ENCODE data around the gene FCF1.

- no peak for TF ChIP-seq MAZ (IDR thresholded peaks at IDR 0.05; ENCODE audit: borderline replicate concordance, low read depth, low read length)
- TF ChIP-seq BHLHE40 (IDR thresholded peaks at IDR 0.05; ENCODE audit: low read depth, low read length): no peak
- TF ChIP-seq CTCF (conservative IDR thresholded peaks at IDR 0.05; ENCODE audit: low read depth, low read length): no peak
- no peak for TF ChIP-seq POLR2A (IDR thresholded peaks at IDR 0.05; ENCODE audit: low read depth, low read length)
- no peak for TF ChIP-seq RCOR1 (IDR thresholded peaks at IDR 0.05; ENCODE audit: insufficient replicate concordance, low read length)
- no peak for TF ChIP-seq MXI1 (IDR thresholded peaks at IDR 0.05; ENCODE audit: borderline replicate concordance, low read depth, low read length)
Measured at GRCh38 chr14:74713395-74713735, 421 bp downstream of the FCF1 start.
